HepG2 (cell line): ENCODE data around the gene ACOT6. TPM values are rescaled to one million over a fixed set of nuclear protein-coding genes. Genes with fewer than 3 reads are reported as not detected.

Experiments
- DRAP1 ChIP-seq: IDR thresholded peaks from 2 replicates; pipeline ENCODE4 v1.6.1; 2016; ENCODE audit warnings: missing genetic modification reagents, missing compliant biosample characterization
- FOXA1 ChIP-seq, 2 experiments: fragments of 450-650 bp in 1 of 2; sonication (generic) in 1 of 2; formaldehyde crosslinking in 1 of 2; IDR thresholded peaks; 2 replicates each; pipeline versions ENCODE4 v1.4.0 to v1.6.1; 2016 to 2020; ENCODE audit warnings: missing genetic modification reagents in 1 of 2
- FOXK2 ChIP-seq: fragments of 450-650 bp; IDR thresholded peaks from 2 replicates; pipeline ENCODE4 v1.6.1; 2016
- HCFC1 ChIP-seq: fragments of 150-350 bp; IDR thresholded peaks from 2 replicates; pipeline ENCODE4 v1.6.1; 2014; ENCODE audit warnings: low read depth, low read length
- HOXA7 ChIP-seq: sonication (generic); formaldehyde crosslinking; IDR thresholded peaks from 2 replicates; pipeline ENCODE4 v1.8.1; 2022; ENCODE audit warnings: mild to moderate bottlenecking, missing genetic modification reagents, moderate library complexity
- JUN ChIP-seq: sonication (generic); formaldehyde crosslinking; IDR thresholded peaks from 2 replicates; pipeline ENCODE4 v1.4.0; 2020; ENCODE audit warnings: mild to moderate bottlenecking, missing genetic modification reagents
- KAT8 ChIP-seq: IDR thresholded peaks from 2 replicates; pipeline ENCODE4 v1.6.1; 2016; ENCODE audit warnings: missing genetic modification reagents, missing compliant biosample characterization
- KLF16 ChIP-seq, 2 experiments: sonication (generic) in 1 of 2; formaldehyde crosslinking in 1 of 2; IDR thresholded peaks; 2 replicates each; pipeline versions ENCODE4 v1.6.1 to v1.8.0; 2016 to 2023; ENCODE audit warnings: missing genetic modification reagents in 2 of 2, missing compliant biosample characterization in 1 of 2
- MTF2 ChIP-seq: sonication (generic); formaldehyde crosslinking; IDR thresholded peaks from 2 replicates; pipeline ENCODE4 v1.5.0; 2020; ENCODE audit warnings: missing genetic modification reagents, borderline replicate concordance
- NFKBIZ ChIP-seq: IDR thresholded peaks from 2 replicates; pipeline ENCODE4 v1.6.1; 2018; ENCODE audit warnings: missing genetic modification reagents, missing compliant biosample characterization
- RBM22 ChIP-seq: fragments of 200-400 bp; formaldehyde crosslinking; optimal IDR thresholded peaks from 2 replicates; pipeline ENCODE3; 2017; ENCODE audit warnings: mild to moderate bottlenecking, low read length, moderate library complexity
- TOE1 ChIP-seq: sonication (generic); formaldehyde crosslinking; IDR thresholded peaks from 2 replicates; pipeline ENCODE4 v1.4.0; 2020; ENCODE audit warnings: mild to moderate bottlenecking, missing genetic modification reagents
- TRAFD1 ChIP-seq: sonication (generic); formaldehyde crosslinking; IDR thresholded peaks from 2 replicates; pipeline ENCODE4 v1.5.1; 2020; ENCODE audit warnings: missing genetic modification reagents, mild to moderate bottlenecking, borderline replicate concordance
- YEATS4 ChIP-seq: sonication (generic); formaldehyde crosslinking; IDR thresholded peaks from 2 replicates; pipeline ENCODE4 v1.4.0; 2020; ENCODE audit warnings: missing genetic modification reagents, borderline replicate concordance
- ZBTB26 ChIP-seq: IDR thresholded peaks from 2 replicates; pipeline ENCODE4 v1.6.1; 2016; ENCODE audit warnings: missing compliant biosample characterization, missing genetic modification reagents, borderline replicate concordance
- ZBTB37 ChIP-seq: sonication (generic); formaldehyde crosslinking; IDR thresholded peaks from 2 replicates; pipeline ENCODE4 v1.4.0; 2020; ENCODE audit warnings: mild to moderate bottlenecking, missing genetic modification reagents
- ZBTB8A ChIP-seq: sonication (generic); formaldehyde crosslinking; IDR thresholded peaks from 2 replicates; pipeline ENCODE4 v1.4.0; 2020; ENCODE audit warnings: mild to moderate bottlenecking, low read depth, missing genetic modification reagents, borderline replicate concordance
- ZKSCAN1 ChIP-seq: fragments of 150-350 bp; IDR thresholded peaks from 2 replicates; pipeline ENCODE4 v1.6.1; 2014; ENCODE audit warnings: low read length
- ZNF10 ChIP-seq: sonication (generic); formaldehyde crosslinking; IDR thresholded peaks from 2 replicates; pipeline ENCODE4 v1.4.0; 2020; ENCODE audit warnings: mild to moderate bottlenecking, low read depth, missing genetic modification reagents, borderline replicate concordance
- ZNF616 ChIP-seq: sonication (generic); formaldehyde crosslinking; IDR thresholded peaks from 2 replicates; pipeline ENCODE4 v1.5.0; 2020; ENCODE audit warnings: low read depth, mild to moderate bottlenecking, missing genetic modification reagents
- ZNF678 ChIP-seq: sonication (generic); formaldehyde crosslinking; IDR thresholded peaks from 2 replicates; pipeline ENCODE4 v1.4.0; 2020; ENCODE audit warnings: mild to moderate bottlenecking, missing genetic modification reagents
- ZNF766 ChIP-seq: sonication (generic); formaldehyde crosslinking; IDR thresholded peaks from 2 replicates; pipeline ENCODE4 v1.5.0; 2020; ENCODE audit warnings: missing genetic modification reagents, borderline replicate concordance
- polyA plus RNA-seq, 8 experiments: library from polyadenylated mRNA; depleted of rRNA in 3 of 8; stranded (reverse) in 7 of 8; unstranded in 1 of 8; fragments of >200 nt; fragmentation: Illumina TruSeq in 4 of 8; extraction: Trizol in 4 of 8; gene quantifications; 2 replicates each; pipeline versions ENCODE4 v1.2.1 to v1.2.3, GENCODE V29; 2011 to 2016; ENCODE audit warnings: low read depth in 4 of 8, missing spikeins in 1 of 8, mixed read lengths in 1 of 8; ENCODE audit not compliant: insufficient read depth in 1 of 8
- total RNA-seq, 5 experiments: library from RNA; depleted of rRNA; stranded (reverse); fragments of >200 nt; fragmentation: Illumina TruSeq; extraction: Trizol; gene quantifications; 2 replicates each; pipeline ENCODE4 v1.2.3, GENCODE V29; 2016; ENCODE audit warnings: low read depth in 1 of 5
- TF ChIP-seq, protein P1 (sequence below): IDR thresholded peaks from 2 replicates; pipeline ENCODE4 v1.6.1; 2018; ENCODE audit warnings: missing genetic modification reagents, mild to moderate bottlenecking, missing compliant biosample characterization
- TF ChIP-seq, protein P2 (sequence below): conservative IDR thresholded peaks from 2 replicates; pipeline ENCODE4 v1.6.1; 2018; ENCODE audit warnings: missing genetic modification reagents

Gene ACOT6
- total and polyA plus RNA-seq, 2 of the 13 experiments (the other 11 are each of a cell fraction or from before 2014, with no cell fraction given) = 0.15 to 0.27 TPM

DNA sequence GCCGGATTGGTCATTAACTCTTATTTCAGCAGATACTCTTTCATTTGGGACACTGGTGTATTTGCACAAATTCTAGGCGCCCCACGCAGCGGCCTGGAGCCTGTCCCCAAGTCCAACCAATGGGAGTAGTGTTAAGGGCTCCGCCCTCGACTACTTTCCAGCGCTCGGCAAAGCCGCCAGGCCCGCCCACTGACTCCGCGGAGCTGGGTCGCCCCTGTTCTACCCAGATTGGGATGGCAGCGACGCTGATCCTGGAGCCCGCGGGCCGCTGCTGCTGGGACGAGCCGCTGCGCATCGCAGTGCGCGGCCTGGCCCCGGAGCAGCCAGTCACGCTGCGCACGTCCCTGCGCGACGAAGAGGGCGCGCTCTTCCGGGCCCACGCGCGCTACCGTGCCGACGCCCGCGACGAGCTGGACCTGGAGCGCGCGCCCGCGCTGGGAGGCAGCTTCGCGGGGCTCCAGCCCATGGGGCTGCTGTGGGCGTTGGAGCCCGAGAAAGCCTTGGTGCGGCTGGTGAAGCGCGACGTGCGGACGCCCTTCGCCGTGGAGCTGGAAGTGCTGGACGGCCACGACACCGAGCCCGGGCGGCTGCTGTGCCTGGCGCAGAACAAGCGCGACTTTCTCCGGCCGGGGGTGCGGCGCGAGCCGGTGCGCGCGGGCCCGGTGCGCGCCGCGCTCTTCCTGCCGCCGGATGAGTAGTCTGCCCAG, at the start of gene ACOT6 (continued):
- TF ChIP-seq ZBTB26 (CRISPR knock-in tag) = no peak
- TF ChIP-seq ZBTB8A (CRISPR knock-in tag) = no peak
- TF ChIP-seq TOE1 (CRISPR knock-in tag) = no peak
- no peak for TF ChIP-seq HOXA7 (CRISPR knock-in tag)
- TF ChIP-seq RBM22 = no peak
- no peak for TF ChIP-seq FOXA1 (IDR thresholded peaks at IDR 0.05)
- TF ChIP-seq FOXA1 (CRISPR knock-in tag; IDR thresholded peaks at IDR 0.05) = no peak
- TF ChIP-seq FOXK2 = no peak
- TF ChIP-seq ZBTB37 (CRISPR knock-in tag) = no peak
- TF ChIP-seq TRAFD1 (CRISPR knock-in tag) = no peak
- TF ChIP-seq ZNF678 (CRISPR knock-in tag) = 0 out of 2 replicates have a peak, but pooled peaks have one; percentile 28
- no peak for TF ChIP-seq HCFC1
- TF ChIP-seq MTF2 (CRISPR knock-in tag) = no peak
- TF ChIP-seq DRAP1 (CRISPR knock-in tag) = no peak
- no peak for TF ChIP-seq ZNF766 (CRISPR knock-in tag)
- no peak; a peak in 1 of 4 replicates for TF ChIP-seq KLF16 (CRISPR knock-in tag; IDR thresholded peaks at IDR 0.05)
- TF ChIP-seq, protein P1, sequence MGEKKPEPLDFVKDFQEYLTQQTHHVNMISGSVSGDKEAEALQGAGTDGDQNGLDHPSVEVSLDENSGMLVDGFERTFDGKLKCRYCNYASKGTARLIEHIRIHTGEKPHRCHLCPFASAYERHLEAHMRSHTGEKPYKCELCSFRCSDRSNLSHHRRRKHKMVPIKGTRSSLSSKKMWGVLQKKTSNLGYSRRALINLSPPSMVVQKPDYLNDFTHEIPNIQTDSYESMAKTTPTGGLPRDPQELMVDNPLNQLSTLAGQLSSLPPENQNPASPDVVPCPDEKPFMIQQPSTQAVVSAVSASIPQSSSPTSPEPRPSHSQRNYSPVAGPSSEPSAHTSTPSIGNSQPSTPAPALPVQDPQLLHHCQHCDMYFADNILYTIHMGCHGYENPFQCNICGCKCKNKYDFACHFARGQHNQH (CRISPR knock-in tag) = no peak
- TF ChIP-seq KAT8 (CRISPR knock-in tag) = no peak
- no peak for TF ChIP-seq NFKBIZ (CRISPR knock-in tag)
- no peak for TF ChIP-seq ZNF10
- no peak; the same call in 1 of the 2 replicates for TF ChIP-seq JUN
- no peak for TF ChIP-seq ZNF616
- TF ChIP-seq, protein P2, sequence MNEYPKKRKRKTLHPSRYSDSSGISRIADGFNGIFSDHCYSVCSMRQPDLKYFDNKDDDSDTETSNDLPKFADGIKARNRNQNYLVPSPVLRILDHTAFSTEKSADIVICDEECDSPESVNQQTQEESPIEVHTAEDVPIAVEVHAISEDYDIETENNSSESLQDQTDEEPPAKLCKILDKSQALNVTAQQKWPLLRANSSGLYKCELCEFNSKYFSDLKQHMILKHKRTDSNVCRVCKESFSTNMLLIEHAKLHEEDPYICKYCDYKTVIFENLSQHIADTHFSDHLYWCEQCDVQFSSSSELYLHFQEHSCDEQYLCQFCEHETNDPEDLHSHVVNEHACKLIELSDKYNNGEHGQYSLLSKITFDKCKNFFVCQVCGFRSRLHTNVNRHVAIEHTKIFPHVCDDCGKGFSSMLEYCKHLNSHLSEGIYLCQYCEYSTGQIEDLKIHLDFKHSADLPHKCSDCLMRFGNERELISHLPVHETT (CRISPR knock-in tag) = no peak
- TF ChIP-seq ZKSCAN1 = no peak
- TF ChIP-seq YEATS4 (CRISPR knock-in tag) = no peak; the same call in none of the 2 replicates
